Measurements from ENCODE around the gene NPY2R. TPM values are rescaled to one million over a fixed set of nuclear protein-coding genes. Genes with fewer than 3 reads are reported as not detected.

The NPY2R gene
- total RNA-seq = not detected in 2 replicates
- not detected for polyA plus RNA-seq (2012)

GRCh38 chr4:155208258-155209054 lies at the start of gene NPY2R:
Gene NPY2R, plus strand, starts transcription at chr4:155208636. Its CDS starts 5,304 bp downstream, at chr4:155213940.
- no peak for DNase-seq (ENCODE audit: low read depth)

GRCh38 chr4:155161357-155161756 lies 47.1 kb upstream of the NPY2R start:
- no peak for DNase-seq (ENCODE audit: low read depth)

DNA sequence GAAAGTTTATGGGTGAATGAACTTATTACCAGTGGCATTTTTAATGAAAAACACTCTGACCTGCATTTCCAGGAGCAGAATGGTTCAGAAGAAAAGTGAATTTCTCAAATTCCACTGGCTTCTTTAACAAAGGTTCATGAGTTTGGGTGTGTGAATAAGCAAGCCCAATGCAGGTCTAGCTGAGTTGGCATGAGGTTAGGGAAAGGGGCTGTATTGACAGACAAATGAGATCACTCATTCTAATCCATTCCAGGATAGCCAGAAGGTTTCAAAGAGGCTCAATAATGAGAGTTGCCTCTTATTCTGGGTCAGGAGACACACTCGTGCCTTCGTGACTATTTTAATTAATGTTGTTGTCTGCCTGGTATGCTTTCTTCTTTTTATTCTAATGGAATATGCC lies 43.7 kb upstream of the NPY2R start:
- no peak for DNase-seq (ENCODE audit: low read depth)

DNA sequence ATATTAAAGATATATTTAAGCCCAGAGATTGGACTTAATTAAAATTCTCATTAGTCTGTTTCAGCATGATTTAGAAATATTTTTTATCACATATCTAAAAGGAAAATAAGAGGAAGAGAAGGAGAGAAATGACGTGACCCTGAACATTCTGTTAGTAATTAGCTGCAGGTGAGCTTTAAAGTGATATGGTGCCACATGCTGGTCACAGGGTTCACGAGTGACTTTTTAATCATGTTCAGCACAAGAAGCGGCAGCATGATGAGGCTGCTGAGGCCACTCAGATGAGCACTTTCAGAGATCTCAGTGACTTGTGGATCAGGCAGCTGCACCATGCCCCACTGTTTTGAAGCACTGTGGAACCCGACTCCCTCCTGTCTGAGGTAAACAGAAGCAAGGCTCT lies 37.9 kb upstream of the NPY2R start:
- DNase-seq (ENCODE audit: low read depth) = no peak

DNA sequence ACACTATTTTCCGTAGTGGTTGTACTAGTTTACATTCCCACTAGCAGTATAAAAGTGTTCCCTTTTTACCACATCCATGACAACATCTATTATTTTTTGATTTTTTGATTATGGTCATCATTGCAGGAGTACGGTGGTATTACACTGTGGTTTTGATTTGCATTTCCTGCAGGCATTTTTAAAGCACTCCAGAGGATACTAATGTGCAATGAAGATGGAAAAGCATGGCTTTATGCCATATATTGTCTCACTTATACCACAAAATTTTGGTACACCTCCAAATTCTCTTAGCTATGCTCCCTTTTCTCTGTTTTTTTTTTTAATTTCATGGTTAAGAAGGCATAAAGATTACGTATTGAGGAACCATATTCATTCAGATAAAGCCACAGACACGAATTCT lies 35.1 kb upstream of the NPY2R start:
- DNase-seq (ENCODE audit: low read depth) = no peak

- no peak for DNase-seq (ENCODE audit: low read depth)
Observed at GRCh38 chr4:155174668-155175067, 33.8 kb upstream of the NPY2R start.

DNA sequence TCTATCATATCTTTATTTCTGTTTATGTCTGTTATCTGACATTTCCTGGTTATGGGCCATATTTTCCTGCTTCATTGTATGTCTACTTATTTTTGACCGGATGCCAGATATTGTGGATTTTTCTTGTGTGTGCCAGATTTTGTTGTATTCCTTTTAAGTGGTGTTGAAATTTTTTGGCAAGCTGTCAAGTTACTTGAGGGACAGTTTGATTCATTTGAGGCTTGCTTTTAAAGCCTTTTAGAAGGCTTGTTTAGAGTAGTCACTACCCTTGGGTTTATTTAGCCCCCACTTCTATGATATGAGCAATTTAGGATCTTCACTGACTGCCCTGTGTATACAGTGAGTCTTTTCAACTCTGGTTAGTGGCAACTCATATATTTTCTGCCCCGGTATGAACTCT lies 29.2 kb upstream of the NPY2R start:
- no peak for DNase-seq (ENCODE audit: low read depth)

DNA sequence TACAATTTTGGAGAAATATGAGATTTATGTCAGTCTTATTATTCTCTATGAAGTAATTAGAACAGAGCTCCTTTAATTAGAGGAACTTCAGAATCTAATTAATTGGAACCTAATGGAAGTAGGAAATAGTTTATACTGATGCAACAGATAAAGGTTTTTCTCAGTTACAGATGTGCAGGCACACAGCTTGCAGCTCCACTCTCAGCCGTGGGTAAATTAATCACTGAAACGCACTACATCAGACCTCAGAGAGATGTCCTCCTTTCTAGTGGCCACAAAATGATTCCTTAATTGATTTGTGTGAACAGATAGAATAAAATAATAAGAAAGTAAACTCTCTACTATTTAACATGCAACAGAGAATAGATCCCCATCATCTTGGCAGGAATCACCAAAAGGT lies 21.5 kb upstream of the NPY2R start:
- no peak for DNase-seq (ENCODE audit: low read depth)

DNA sequence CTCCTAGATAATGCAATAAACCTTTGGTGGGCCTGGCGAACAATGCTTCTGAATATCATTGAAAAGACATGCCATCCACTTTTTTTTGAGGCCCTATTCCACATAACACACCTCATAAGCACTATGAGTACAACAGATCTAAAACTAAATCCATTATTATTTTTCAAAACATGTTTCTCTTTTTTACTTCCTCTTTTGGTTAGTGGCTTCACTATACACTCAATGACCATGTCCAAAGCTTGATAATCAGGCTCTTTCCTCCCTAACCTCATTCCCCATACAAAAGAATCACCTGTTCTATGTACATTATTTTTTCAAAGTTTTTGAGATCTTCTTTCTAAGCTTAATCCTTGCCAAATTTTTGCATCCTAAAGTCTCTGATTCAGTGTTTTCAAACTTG lies 20.4 kb upstream of the NPY2R start:
- no peak for DNase-seq (ENCODE audit: low read depth)

- no peak for DNase-seq (ENCODE audit: low read depth)
Observed at GRCh38 chr4:155190099-155190498, 18.3 kb upstream of the NPY2R start.

DNA sequence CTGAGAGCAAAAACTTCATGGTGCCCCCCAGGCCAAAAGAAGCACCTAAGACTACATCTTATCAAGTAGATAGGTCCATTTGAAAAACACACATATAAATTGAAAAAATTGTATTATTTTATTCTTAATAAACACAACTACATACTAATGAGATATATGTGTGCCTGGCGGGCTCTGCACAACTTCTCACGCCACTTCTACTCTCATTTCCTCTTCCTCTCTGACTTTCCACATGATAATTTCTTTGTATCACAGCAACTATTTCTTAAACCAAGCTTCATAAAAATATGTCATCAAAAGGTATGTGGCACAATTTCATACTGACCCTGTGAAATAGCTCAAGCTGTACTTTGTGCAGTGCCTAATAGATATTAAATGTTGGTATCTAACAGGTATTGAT lies 10.7 kb upstream of the NPY2R start:
- DNase-seq (ENCODE audit: low read depth) = no peak

DNA sequence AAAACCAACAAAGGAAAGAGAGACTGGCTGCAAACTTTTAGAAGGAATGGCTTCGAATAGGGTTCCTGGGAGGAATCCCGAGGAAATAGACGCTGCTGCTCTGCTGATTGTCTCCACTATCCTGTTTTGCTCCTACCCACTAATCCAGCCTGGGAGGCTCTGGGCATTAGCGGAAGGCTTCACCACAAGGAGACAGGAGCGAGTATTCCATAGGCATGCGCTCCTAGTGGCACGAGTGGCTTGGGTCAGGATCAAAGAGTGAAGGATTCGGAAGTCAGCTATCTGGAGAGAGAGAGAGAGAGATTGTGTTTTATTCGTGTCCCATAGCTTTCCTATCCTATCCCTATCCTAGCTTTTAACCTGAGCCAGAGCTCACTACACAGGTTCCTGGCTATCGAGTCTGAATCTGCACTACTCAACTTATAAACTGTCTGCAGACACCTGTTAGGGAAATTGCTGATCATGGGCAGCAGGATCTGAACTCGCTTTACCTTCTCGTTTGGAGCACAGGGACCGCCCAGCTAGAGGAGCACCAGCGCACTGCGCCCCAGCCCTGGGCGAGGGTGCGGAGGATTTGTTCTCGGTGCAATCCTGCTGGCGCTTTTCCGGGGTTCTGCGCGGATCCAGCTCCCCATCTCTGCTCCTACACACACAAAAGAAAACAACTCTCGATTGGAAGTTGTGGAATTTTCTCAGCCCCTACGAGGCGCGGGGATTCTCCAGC lies 740 bp upstream of the NPY2R start:
- DNase-seq (ENCODE audit: low read depth) = no peak

DNA sequence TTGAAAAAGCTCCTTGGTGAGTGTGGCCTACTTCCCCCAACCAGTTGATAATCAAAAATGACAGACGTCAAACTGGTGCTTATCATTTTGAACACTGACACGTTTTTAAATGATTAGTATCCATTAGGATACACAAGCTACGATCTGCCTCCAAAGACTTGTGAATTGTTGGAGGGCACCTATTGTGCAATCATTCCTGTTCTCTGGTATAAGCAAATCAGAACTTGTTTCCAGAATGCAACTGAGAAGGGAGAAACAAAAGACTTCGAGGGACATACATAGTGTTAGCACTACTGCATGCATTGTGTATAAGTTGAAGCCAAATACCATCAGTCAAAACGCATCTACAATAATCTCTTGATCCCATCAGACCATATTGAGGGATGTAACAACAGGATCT lies 11.6 kb downstream of the NPY2R start:
- no peak for DNase-seq (ENCODE audit: low read depth)

- no peak for DNase-seq (ENCODE audit: low read depth)
Observed at GRCh38 chr4:155227131-155227530, 18.7 kb downstream of the NPY2R start.

GRCh38 chr4:155228713-155229112 lies 20.3 kb downstream of the NPY2R start:
- no peak for DNase-seq (ENCODE audit: low read depth)

- no peak for DNase-seq (ENCODE audit: low read depth)
Observed at GRCh38 chr4:155232432-155232831, 24.0 kb downstream of the NPY2R start.

GRCh38 chr4:155234206-155234605 lies 25.8 kb downstream of the NPY2R start:
- no peak for DNase-seq (ENCODE audit: low read depth)

GRCh38 chr4:155237567-155237966 lies 29.1 kb downstream of the NPY2R start:
- DNase-seq (ENCODE audit: low read depth) = no peak

DNA sequence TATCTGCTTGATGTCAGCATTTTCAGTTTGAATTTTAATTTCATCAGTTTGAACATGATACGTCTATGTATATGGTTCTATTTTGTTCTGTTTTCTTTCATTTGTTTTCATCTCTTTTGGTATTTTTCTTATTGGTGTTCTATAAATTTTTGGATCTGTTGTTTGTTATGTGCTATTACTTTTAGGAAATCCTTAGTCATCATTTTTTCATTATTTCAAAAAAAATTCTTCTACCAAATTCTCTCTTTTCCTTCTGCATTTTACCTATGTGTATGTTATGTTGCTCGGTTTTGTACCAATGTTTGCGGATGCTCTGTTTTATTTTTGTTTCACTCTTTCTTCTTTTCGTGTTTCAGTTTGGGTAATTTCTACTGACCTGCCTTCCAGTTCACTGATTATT lies 32.8 kb downstream of the NPY2R start:
- no peak for DNase-seq (ENCODE audit: low read depth)

DNA sequence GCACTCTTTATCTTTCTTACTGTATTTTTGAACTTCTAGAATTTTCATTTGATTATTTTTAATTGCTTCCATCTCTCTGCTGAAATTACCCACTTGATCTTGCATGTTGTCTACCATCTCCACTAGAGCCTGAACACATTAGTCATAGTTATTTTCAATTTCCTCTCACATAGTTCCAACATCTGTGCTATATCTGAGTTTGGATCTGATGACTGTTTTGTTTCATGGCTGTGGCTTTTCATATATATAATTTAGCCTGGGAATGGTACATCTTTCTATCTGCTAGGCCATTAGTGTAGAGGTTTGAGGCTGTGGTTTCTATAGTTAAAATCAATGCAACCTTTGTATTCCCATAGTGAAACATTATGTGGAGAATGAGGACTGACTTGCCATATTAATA lies 33.2 kb downstream of the NPY2R start:
- no peak for DNase-seq (ENCODE audit: low read depth)

GRCh38 chr4:155245105-155245504 lies 36.7 kb downstream of the NPY2R start:
- no peak for DNase-seq (ENCODE audit: low read depth)

GRCh38 chr4:155248002-155248896 lies 39.8 kb downstream of the NPY2R start:
- DNase-seq (ENCODE audit: low read depth) = peak; percentile 0

Measured in myocyte (in vitro differentiated cells).